ENCODE measurements around the gene DRD4.

DNA sequence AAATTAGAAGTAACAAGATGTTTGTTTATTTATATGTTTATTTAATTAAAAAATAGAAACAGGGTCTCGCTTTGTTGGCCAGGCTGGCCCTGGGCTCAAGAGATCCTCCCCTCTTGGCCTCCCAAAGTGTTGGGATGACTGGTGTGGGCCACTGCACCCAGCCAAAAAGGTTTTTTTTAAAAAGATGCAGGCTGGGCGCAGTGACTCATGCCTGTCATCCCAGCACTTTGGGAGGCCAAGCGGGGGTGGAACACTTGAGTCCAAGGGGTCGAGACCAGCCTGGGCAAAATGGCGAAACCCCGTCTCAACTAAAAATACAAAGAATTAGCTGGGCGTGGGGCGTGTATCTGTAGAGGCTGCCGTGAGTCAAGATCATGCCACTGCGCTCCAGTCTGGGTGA is 13.4 kb downstream of the DRD4 start:
- TF ChIP-seq ELF4 (IDR thresholded peaks at IDR 0.05) (no peak), BHLHE40 (IDR thresholded peaks at IDR 0.05; ENCODE audit: borderline replicate concordance) (no peak), ARNT (IDR thresholded peaks at IDR 0.05) (no peak), FOXA1 (IDR thresholded peaks at IDR 0.05) (no peak), HDGF (IDR thresholded peaks at IDR 0.05; ENCODE audit: borderline replicate concordance) (no peak), SP1 (IDR thresholded peaks at IDR 0.05) (no peak), LEF1 (IDR thresholded peaks at IDR 0.05; ENCODE audit: borderline replicate concordance) (no peak), ZNF384 (IDR thresholded peaks at IDR 0.05) (no peak), TARDBP (IDR thresholded peaks at IDR 0.05) (no peak), SUZ12 (IDR thresholded peaks at IDR 0.05) (no peak)
